Neuronal stem cell (in vitro differentiated cells): Measurements from ENCODE around the gene FOXP3.

Source experiments
- DNase-seq: peaks from one replicate; pipeline ENCODE4 v3.0.0-alpha.2; 2013; ENCODE audit warnings: low spot score
- H2AFZ ChIP-seq: one replicate; pipeline ENCODE4 v1.6.1; 2013; ENCODE audit warnings: mild to moderate bottlenecking, low read length, inconsistent platforms
- H2AK5ac ChIP-seq: 2 replicates; pipeline ENCODE4 v1.6.1; 2013; ENCODE audit warnings: low read depth, mild to moderate bottlenecking, inconsistent platforms, low read length, moderate library complexity, mixed read lengths
- H2BK120ac ChIP-seq: 2 replicates; pipeline ENCODE4 v1.6.1; 2013; ENCODE audit warnings: low read depth, mild to moderate bottlenecking, inconsistent platforms, low read length, moderate library complexity, mixed read lengths
- H2BK12ac ChIP-seq: one replicate; pipeline ENCODE4 v1.6.1; 2013; ENCODE audit warnings: low read length, inconsistent platforms
- H2BK15ac ChIP-seq: 2 replicates; pipeline ENCODE4 v1.6.1; 2013; ENCODE audit warnings: mild to moderate bottlenecking, low read length, inconsistent platforms, mixed read lengths
- H2BK5ac ChIP-seq: one replicate; pipeline ENCODE4 v1.6.1; 2013; ENCODE audit warnings: inconsistent platforms, mild to moderate bottlenecking, low read length, moderate library complexity
- H3K14ac ChIP-seq: one replicate; pipeline ENCODE4 v1.6.1; 2013; ENCODE audit warnings: low read length, inconsistent platforms
- H3K18ac ChIP-seq: 2 replicates; pipeline ENCODE4 v1.6.1; 2013; ENCODE audit warnings: low read length, inconsistent platforms
- H3K23ac ChIP-seq: 2 replicates; pipeline ENCODE4 v1.6.1; 2013; ENCODE audit warnings: low read depth, mild to moderate bottlenecking, mixed read lengths, low read length, inconsistent platforms; ENCODE audit not compliant: poor library complexity
- H3K27ac ChIP-seq: replicated peaks from 3 replicates; pipeline ENCODE4 v1.5.1; 2013; ENCODE audit warnings: low read length, inconsistent platforms
- H3K27me3 ChIP-seq, 3 experiments: 2 replicates each; pipeline ENCODE4 v1.6.1; 2013; ENCODE audit warnings: low read length in 3 of 3, mild to moderate bottlenecking in 2 of 3, inconsistent platforms in 1 of 3, low read depth in 1 of 3, mixed read lengths in 1 of 3, moderate library complexity in 1 of 3; ENCODE audit not compliant: control insufficient read depth in 3 of 3, insufficient read depth in 3 of 3
- H3K36me3 ChIP-seq, 2 donors: replicated peaks in 1 of 2; 2 replicates each; pipeline ENCODE4 v1.6.1; 2013; ENCODE audit warnings: low read length in 2 of 2; ENCODE audit not compliant: control insufficient read depth in 2 of 2, insufficient read depth in 2 of 2
- H3K4ac ChIP-seq: 2 replicates; pipeline ENCODE4 v1.6.1; 2013; ENCODE audit warnings: inconsistent platforms, mild to moderate bottlenecking, low read length, moderate library complexity
- H3K4me1 ChIP-seq, 2 donors: 1 replicate in 1 of 2; 2 replicates in 1 of 2; pipeline ENCODE4 v1.6.1; 2013; ENCODE audit warnings: low read length in 2 of 2, low read depth in 1 of 2; ENCODE audit not compliant: control insufficient read depth in 2 of 2, insufficient read depth in 1 of 2
- H3K4me2 ChIP-seq: one replicate; pipeline ENCODE4 v1.6.1; 2013; ENCODE audit warnings: mild to moderate bottlenecking, low read length, inconsistent platforms; ENCODE audit not compliant: insufficient read depth, poor library complexity, severe bottlenecking
- H3K4me3 ChIP-seq, 2 donors: 2 replicates each; pipeline ENCODE4 v1.5.1; 2013; ENCODE audit warnings: low read length in 2 of 2, mild to moderate bottlenecking in 2 of 2, inconsistent platforms in 1 of 2, moderate library complexity in 1 of 2
- H3K79me1 ChIP-seq: one replicate; pipeline ENCODE4 v1.6.1; 2013; ENCODE audit warnings: low read depth, mild to moderate bottlenecking, inconsistent platforms, low read length, moderate library complexity
- H3K9ac ChIP-seq: one replicate; pipeline ENCODE4 v1.6.1; 2013; ENCODE audit warnings: mild to moderate bottlenecking, low read depth, low read length, inconsistent platforms; ENCODE audit not compliant: poor library complexity
- H3K9me3 ChIP-seq, 2 donors: replicated peaks in 1 of 2; 2 replicates each; pipeline versions ENCODE3 to v1.6.1; 2013; ENCODE audit warnings: low read length in 2 of 2, mild to moderate bottlenecking in 2 of 2, inconsistent platforms in 1 of 2, low read depth in 1 of 2, mixed read lengths in 1 of 2, moderate library complexity in 1 of 2; ENCODE audit not compliant: control insufficient read depth in 2 of 2, insufficient read depth in 1 of 2
- H4K8ac ChIP-seq: one replicate; pipeline ENCODE4 v1.6.1; 2013; ENCODE audit warnings: low read depth, mild to moderate bottlenecking, inconsistent platforms, low read length, moderate library complexity
- H4K91ac ChIP-seq: one replicate; pipeline ENCODE4 v1.6.1; 2013; ENCODE audit warnings: low read length, low read depth, mild to moderate bottlenecking, inconsistent platforms; ENCODE audit not compliant: poor library complexity
- WGBS, 2 donors: extraction: QIAGEN DNeasy Blood & Tissue Kit; methylation state at CpG; one replicate each; pipeline ENCODE4 v1.1.7; 2013; ENCODE audit warnings: missing lambda C conversion rate in 2 of 2, mixed read lengths in 1 of 2; ENCODE audit not compliant: insufficient read length in 2 of 2, insufficient replicate concordance in 1 of 2; ENCODE audit errors: extremely low coverage in 2 of 2; 5-methylcytosine and 5-hydroxymethylcytosine counted together

FOXP3 gene

DNA sequence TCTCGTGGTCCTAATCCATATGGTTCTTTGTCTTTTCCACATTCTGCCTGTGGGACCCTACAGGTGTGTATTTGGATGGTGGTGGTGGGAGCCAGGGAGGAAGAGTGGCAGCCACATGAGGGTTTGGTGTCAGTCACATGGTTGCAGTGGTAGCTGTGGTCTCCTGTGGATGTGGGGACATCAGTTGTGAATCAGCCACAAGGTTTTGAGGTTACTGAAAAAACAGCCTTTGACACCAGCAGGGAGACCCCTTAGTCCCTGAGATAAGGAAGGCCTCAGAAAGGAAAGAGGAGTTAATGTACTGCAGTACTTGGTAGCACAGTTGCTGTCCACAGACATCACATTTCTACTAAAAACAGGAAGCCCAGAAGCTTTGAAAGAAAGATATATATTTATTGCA, 23.2 kb upstream of the FOXP3 start:
- no peak overlapping the region for H3K18ac ChIP-seq
- no peak overlapping the region for H2BK15ac ChIP-seq
- no peak overlapping the region for H4K8ac ChIP-seq
- H4K91ac ChIP-seq = no peak overlapping the region
- H2BK120ac ChIP-seq = no peak overlapping the region
- no peaks in the 10 kb centered on the region for H3K9me3 ChIP-seq
- no peaks in the 10 kb centered on the region for H3K36me3 ChIP-seq
- no peaks in the 10 kb centered on the region for H3K27me3 ChIP-seq
- no peak overlapping the region for H2AFZ ChIP-seq
- no peak overlapping the region for H3K4ac ChIP-seq
- no CpG with 5 or more reads among the region's 1 CpG for WGBS, 2 donors
- H3K23ac ChIP-seq = no peak overlapping the region
- H3K4me1 ChIP-seq = peaks cover 0 to 4% of the 10 kb centered on the region in 2 donors
- no peak overlapping the region for H3K4me2 ChIP-seq
- no peak overlapping the region for H2BK12ac ChIP-seq
- no peak overlapping the region for H2AK5ac ChIP-seq
- no peak overlapping the region for H3K4me3 ChIP-seq
- no peak overlapping the region for H2BK5ac ChIP-seq
- no peaks in the 10 kb centered on the region for H3K79me1 ChIP-seq
- no peak overlapping the region for H3K9ac ChIP-seq
- H3K14ac ChIP-seq = no peak overlapping the region
- no peak for DNase-seq
- H3K27ac ChIP-seq = no peak overlapping the region

- H3K79me1 ChIP-seq = no peaks in the 10 kb centered on the region
- H3K27me3 ChIP-seq = no peaks in the 10 kb centered on the region
- H3K18ac ChIP-seq = no peak overlapping the region
- no peak overlapping the region for H3K14ac ChIP-seq
- no peak overlapping the region for H3K4me2 ChIP-seq
- WGBS, 2 donors = no CpG with 5 or more reads among the region's 4 CpGs
- no peak overlapping the region for H2AK5ac ChIP-seq
- H3K4me3 ChIP-seq = no peak overlapping the region
- no peaks in the 10 kb centered on the region for H3K9me3 ChIP-seq
- H3K9ac ChIP-seq = no peak overlapping the region
- no peaks in the 10 kb centered on the region for H3K36me3 ChIP-seq
- H2BK120ac ChIP-seq = no peak overlapping the region
- H2BK12ac ChIP-seq = no peak overlapping the region
- no peak for DNase-seq
- H3K4ac ChIP-seq = no peak overlapping the region
- H3K27ac ChIP-seq = no peak overlapping the region
- H2BK15ac ChIP-seq = no peak overlapping the region
- H2BK5ac ChIP-seq = no peak overlapping the region
- no peak overlapping the region for H4K8ac ChIP-seq
- H4K91ac ChIP-seq = no peak overlapping the region
- no peak overlapping the region for H2AFZ ChIP-seq
- no peak overlapping the region for H3K23ac ChIP-seq
- H3K4me1 ChIP-seq = no peaks in the 10 kb centered on the region
Observed at GRCh38 chrX:49286581-49286980, 22.1 kb upstream of the FOXP3 start.

- no CpG with 5 or more reads among the region's 18 CpGs for WGBS, 2 donors
- no peak overlapping the region for H4K91ac ChIP-seq
- no peaks in the 10 kb centered on the region for H3K79me1 ChIP-seq
- DNase-seq = no peak
- no peak overlapping the region for H3K14ac ChIP-seq
- no peak overlapping the region for H3K4me2 ChIP-seq
- H3K27me3 ChIP-seq = no peaks in the 10 kb centered on the region
- no peak overlapping the region for H3K23ac ChIP-seq
- no peak overlapping the region for H2AFZ ChIP-seq
- H3K4me3 ChIP-seq = no peak overlapping the region
- H2BK15ac ChIP-seq = no peak overlapping the region
- H3K9ac ChIP-seq = no peak overlapping the region
- H2BK120ac ChIP-seq = no peak overlapping the region
- no peaks in the 10 kb centered on the region for H3K4me1 ChIP-seq
- H2BK5ac ChIP-seq = no peak overlapping the region
- no peaks in the 10 kb centered on the region for H3K9me3 ChIP-seq
- no peak overlapping the region for H2AK5ac ChIP-seq
- H3K27ac ChIP-seq = no peak overlapping the region
- H3K36me3 ChIP-seq = no peaks in the 10 kb centered on the region
- no peak overlapping the region for H3K18ac ChIP-seq
- no peak overlapping the region for H4K8ac ChIP-seq
- no peak overlapping the region for H2BK12ac ChIP-seq
- no peak overlapping the region for H3K4ac ChIP-seq
Observed at GRCh38 chrX:49286136-49286535, 21.6 kb upstream of the FOXP3 start.

GRCh38 chrX:49284212-49284611, 19.7 kb upstream of the FOXP3 start:
- no CpG with 5 or more reads among the region's 3 CpGs for WGBS, 2 donors

More at GRCh38 chrX:49284212-49284611, 19.7 kb upstream of the FOXP3 start:
- H3K18ac ChIP-seq = no peak overlapping the region
- H3K4me2 ChIP-seq = no peak overlapping the region
- H3K4ac ChIP-seq = no peak overlapping the region
- H3K27ac ChIP-seq = no peak overlapping the region
- H2BK15ac ChIP-seq = no peak overlapping the region
- no peaks in the 10 kb centered on the region for H3K36me3 ChIP-seq
- no peak overlapping the region for H4K8ac ChIP-seq
- H2BK120ac ChIP-seq = no peak overlapping the region
- no peak overlapping the region for H2AK5ac ChIP-seq
- H3K79me1 ChIP-seq = no peaks in the 10 kb centered on the region
- no peak overlapping the region for H3K14ac ChIP-seq
- no peak overlapping the region for H2BK12ac ChIP-seq
- H3K4me3 ChIP-seq = no peak overlapping the region
- H3K23ac ChIP-seq = no peak overlapping the region
- no peak overlapping the region for H3K9ac ChIP-seq
- H3K27me3 ChIP-seq = no peaks in the 10 kb centered on the region
- no peak overlapping the region for H2AFZ ChIP-seq
- H4K91ac ChIP-seq = no peak overlapping the region
- H3K4me1 ChIP-seq = no peaks in the 10 kb centered on the region
- H3K9me3 ChIP-seq = no peaks in the 10 kb centered on the region
- no peak for DNase-seq
- no peak overlapping the region for H2BK5ac ChIP-seq
